Ishikawa (cell line): ENCODE measurements around the gene FBXW11.

ENCODE experiments used
- CEBPB ChIP-seq: IDR thresholded peaks from 2 replicates; pipeline ENCODE4 v1.6.1; 2012
- EP300 ChIP-seq: IDR thresholded peaks from 2 replicates; pipeline ENCODE4 v1.6.1; 2012; ENCODE audit warnings: borderline replicate concordance
- FOXM1 ChIP-seq: IDR thresholded peaks from 2 replicates; pipeline ENCODE4 v1.6.1; 2012; ENCODE audit warnings: low read depth, borderline replicate concordance
- NFIC ChIP-seq: IDR thresholded peaks from 2 replicates; pipeline ENCODE4 v1.6.1; 2012
- RAD21 ChIP-seq: IDR thresholded peaks from 2 replicates; pipeline ENCODE4 v1.6.1; 2012; ENCODE audit warnings: low read depth
- TAF1 ChIP-seq: IDR thresholded peaks from 2 replicates; pipeline ENCODE4 v1.6.1; 2012; ENCODE audit warnings: low read depth, mild to moderate bottlenecking
- USF1 ChIP-seq: IDR thresholded peaks from 2 replicates; pipeline ENCODE4 v1.6.1; 2012
- TF ChIP-seq, protein P1 (sequence below): IDR thresholded peaks from 2 replicates; pipeline ENCODE4 v1.6.1; 2012

DNA sequence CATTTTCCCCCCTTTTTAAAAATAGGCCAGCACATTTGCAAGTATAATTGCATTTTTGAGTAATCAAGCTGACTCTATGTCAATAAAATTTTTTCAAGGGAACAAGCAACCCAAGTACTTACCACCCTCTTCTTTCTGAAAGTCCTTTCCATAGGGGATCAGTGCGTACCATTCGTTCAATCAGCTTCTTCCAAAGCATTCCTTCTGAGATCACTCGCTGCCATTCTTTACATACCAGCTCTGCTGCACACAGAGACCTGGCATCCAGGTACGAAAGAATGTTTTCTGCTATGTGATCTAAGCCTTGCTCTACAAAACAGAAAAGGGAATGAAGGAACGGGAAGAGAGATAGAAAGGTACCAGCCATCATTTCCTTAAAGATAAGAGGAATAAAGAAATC, 106.6 kb downstream of the FBXW11 start:
- TF ChIP-seq RAD21 (no peak), TAF1 (no peak), NFIC (no peak), EP300 (no peak), USF1 (no peak), CEBPB (no peak), FOXM1 (no peak)
- TF ChIP-seq, protein P1, sequence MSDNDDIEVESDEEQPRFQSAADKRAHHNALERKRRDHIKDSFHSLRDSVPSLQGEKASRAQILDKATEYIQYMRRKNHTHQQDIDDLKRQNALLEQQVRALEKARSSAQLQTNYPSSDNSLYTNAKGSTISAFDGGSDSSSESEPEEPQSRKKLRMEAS = no peak
